ENCODE measurements around the gene TTC13.

DNA sequence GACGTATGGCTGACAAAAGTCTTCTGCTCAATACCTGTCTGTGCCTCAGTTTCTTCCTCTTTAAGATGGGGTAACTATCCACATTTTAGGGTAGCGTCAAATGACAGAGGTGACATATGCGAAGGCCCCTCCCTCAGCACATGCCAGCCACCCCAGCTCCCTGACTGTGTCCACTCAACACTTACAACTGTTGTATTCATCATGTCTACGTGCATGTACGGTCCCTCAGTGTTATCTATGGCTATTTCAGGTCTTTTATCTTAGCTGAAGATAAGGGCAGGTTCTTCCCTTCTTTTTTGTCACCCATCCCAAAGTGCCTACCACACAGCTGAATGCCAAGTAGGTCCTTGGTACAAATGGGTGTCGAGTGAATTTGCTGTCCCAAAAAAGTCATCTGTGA is 102.0 kb downstream of the TTC13 start:
- TF ChIP-seq, protein P1, sequence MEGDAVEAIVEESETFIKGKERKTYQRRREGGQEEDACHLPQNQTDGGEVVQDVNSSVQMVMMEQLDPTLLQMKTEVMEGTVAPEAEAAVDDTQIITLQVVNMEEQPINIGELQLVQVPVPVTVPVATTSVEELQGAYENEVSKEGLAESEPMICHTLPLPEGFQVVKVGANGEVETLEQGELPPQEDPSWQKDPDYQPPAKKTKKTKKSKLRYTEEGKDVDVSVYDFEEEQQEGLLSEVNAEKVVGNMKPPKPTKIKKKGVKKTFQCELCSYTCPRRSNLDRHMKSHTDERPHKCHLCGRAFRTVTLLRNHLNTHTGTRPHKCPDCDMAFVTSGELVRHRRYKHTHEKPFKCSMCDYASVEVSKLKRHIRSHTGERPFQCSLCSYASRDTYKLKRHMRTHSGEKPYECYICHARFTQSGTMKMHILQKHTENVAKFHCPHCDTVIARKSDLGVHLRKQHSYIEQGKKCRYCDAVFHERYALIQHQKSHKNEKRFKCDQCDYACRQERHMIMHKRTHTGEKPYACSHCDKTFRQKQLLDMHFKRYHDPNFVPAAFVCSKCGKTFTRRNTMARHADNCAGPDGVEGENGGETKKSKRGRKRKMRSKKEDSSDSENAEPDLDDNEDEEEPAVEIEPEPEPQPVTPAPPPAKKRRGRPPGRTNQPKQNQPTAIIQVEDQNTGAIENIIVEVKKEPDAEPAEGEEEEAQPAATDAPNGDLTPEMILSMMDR (IDR thresholded peaks at IDR 0.05 in 4 of 5, conservative IDR thresholded peaks at IDR 0.05 in 1 of 5): no peak
- TF ChIP-seq POLR2A (IDR thresholded peaks at IDR 0.05): no peak
